Measurements from ENCODE around the gene TMEM132D. TPM values are rescaled to one million over a fixed set of nuclear protein-coding genes. Genes with fewer than 3 reads are reported as not detected.

Gene TMEM132D
- total RNA-seq, 4 donors from 2014 or later: 0.15 to 0.94 TPM; not detected in 2

GRCh38 chr12:129381715-129382114, 522.1 kb downstream of the TMEM132D start:
- ATAC-seq: no peak
- TF ChIP-seq EP300 (IDR thresholded peaks at IDR 0.05) (no peak), POLR2A (IDR thresholded peaks at IDR 0.05) (no peak), POLR2AphosphoS5 (IDR thresholded peaks at IDR 0.05) (no peak), CTCF (IDR thresholded peaks at IDR 0.05) (no peak)
- H3K36me3 ChIP-seq: no peaks in the 10 kb centered on the region
- peaks cover 0 to 7% (median 0%) of the 10 kb centered on the region in 3 donors for H3K9me3 ChIP-seq
- no peaks in the 10 kb centered on the region for H3K4me1 ChIP-seq
- no peak overlapping the region for H3K27ac ChIP-seq
- no peak overlapping the region for H3K4me3 ChIP-seq
- 43 to 49% methylated on average over 3 of the region's 3 CpGs for WGBS, 2 donors (ENCODE audit: low coverage in 1 of 2)
- peaks cover 15% of the 10 kb centered on the region for H3K27me3 ChIP-seq

GRCh38 chr12:129379076-129379804, 524.6 kb downstream of the TMEM132D start:
- Histone ChIP-seq H3K36me3 (no peaks in the 10 kb centered on the region), H3K9me3 (peaks cover 0 to 12% (median 0%) of the 10 kb centered on the region in 3 donors), H3K4me3 (no peak overlapping the region), H3K27ac (no peak overlapping the region), H3K4me1 (no peaks in the 10 kb centered on the region), H3K27me3 (peaks cover 15% of the 10 kb centered on the region)
- 29 to 77% methylated on average over 6 of the region's 6 CpGs for WGBS, 2 donors (ENCODE audit: low coverage in 1 of 2)
- no peak for ATAC-seq
- TF ChIP-seq CTCF (IDR thresholded peaks at IDR 0.05) (no peak), POLR2A (IDR thresholded peaks at IDR 0.05) (no peak), EP300 (IDR thresholded peaks at IDR 0.05) (no peak)

GRCh38 chr12:129378496-129378895, 525.3 kb downstream of the TMEM132D start:
- TF ChIP-seq CTCF (IDR thresholded peaks at IDR 0.05): no peak
- no peak for TF ChIP-seq EP300 (IDR thresholded peaks at IDR 0.05)
- TF ChIP-seq POLR2AphosphoS5 (IDR thresholded peaks at IDR 0.05): no peak
- no peak for TF ChIP-seq POLR2A (IDR thresholded peaks at IDR 0.05)
- no peak overlapping the region for H3K27ac ChIP-seq
- H3K27me3 ChIP-seq: peaks cover 15% of the 10 kb centered on the region
- H3K4me1 ChIP-seq: no peaks in the 10 kb centered on the region
- WGBS, 2 donors (ENCODE audit: low coverage in 1 of 2): 84 to 92% methylated on average over 5 of the region's 5 CpGs
- peaks cover 0 to 12% (median 0%) of the 10 kb centered on the region in 3 donors for H3K9me3 ChIP-seq
- no peaks in the 10 kb centered on the region for H3K36me3 ChIP-seq
- no peak for ATAC-seq
- H3K4me3 ChIP-seq: no peak overlapping the region

GRCh38 chr12:129373746-129374145, 530.1 kb downstream of the TMEM132D start:
- peaks cover 15% of the 10 kb centered on the region for H3K27me3 ChIP-seq
- no peaks in the 10 kb centered on the region for H3K36me3 ChIP-seq
- no peaks in the 10 kb centered on the region for H3K4me1 ChIP-seq
- no peak for ATAC-seq
- peaks cover 0 to 16% (median 0%) of the 10 kb centered on the region in 3 donors for H3K9me3 ChIP-seq
- no peak overlapping the region for H3K4me3 ChIP-seq
- no peak overlapping the region for H3K27ac ChIP-seq
- TF ChIP-seq POLR2AphosphoS5 (IDR thresholded peaks at IDR 0.05) (no peak), POLR2A (IDR thresholded peaks at IDR 0.05) (no peak), EP300 (IDR thresholded peaks at IDR 0.05) (no peak), CTCF (IDR thresholded peaks at IDR 0.05) (no peak)
- WGBS, 2 donors (ENCODE audit: low coverage in 1 of 2): 72 to 95% methylated on average over 4 of the region's 4 CpGs

GRCh38 chr12:129372876-129373275, 530.9 kb downstream of the TMEM132D start:
- H3K36me3 ChIP-seq: no peaks in the 10 kb centered on the region
- H3K9me3 ChIP-seq: peaks cover 0 to 18% (median 0%) of the 10 kb centered on the region in 3 donors
- TF ChIP-seq POLR2AphosphoS5 (IDR thresholded peaks at IDR 0.05) (no peak), POLR2A (IDR thresholded peaks at IDR 0.05) (no peak), EP300 (IDR thresholded peaks at IDR 0.05) (no peak), CTCF (IDR thresholded peaks at IDR 0.05) (no peak)
- no peak for ATAC-seq
- peaks cover 18% of the 10 kb centered on the region for H3K27me3 ChIP-seq
- WGBS, 2 donors (ENCODE audit: low coverage in 1 of 2): 63 to 100% methylated on average over 1 to 3 of the region's 3 CpGs
- H3K4me3 ChIP-seq: no peak overlapping the region
- no peak overlapping the region for H3K27ac ChIP-seq
- no peaks in the 10 kb centered on the region for H3K4me1 ChIP-seq

Data from gastroesophageal sphincter (tissue), 4 donors.